Measurements from ENCODE around the gene SNRPD3.
"Not testable (repeated sequence)": the region's sequence is repeated elsewhere in the genome, so short reads cannot be mapped to it uniquely, and the experiment has no call there.

SNRPD3 gene

DNA sequence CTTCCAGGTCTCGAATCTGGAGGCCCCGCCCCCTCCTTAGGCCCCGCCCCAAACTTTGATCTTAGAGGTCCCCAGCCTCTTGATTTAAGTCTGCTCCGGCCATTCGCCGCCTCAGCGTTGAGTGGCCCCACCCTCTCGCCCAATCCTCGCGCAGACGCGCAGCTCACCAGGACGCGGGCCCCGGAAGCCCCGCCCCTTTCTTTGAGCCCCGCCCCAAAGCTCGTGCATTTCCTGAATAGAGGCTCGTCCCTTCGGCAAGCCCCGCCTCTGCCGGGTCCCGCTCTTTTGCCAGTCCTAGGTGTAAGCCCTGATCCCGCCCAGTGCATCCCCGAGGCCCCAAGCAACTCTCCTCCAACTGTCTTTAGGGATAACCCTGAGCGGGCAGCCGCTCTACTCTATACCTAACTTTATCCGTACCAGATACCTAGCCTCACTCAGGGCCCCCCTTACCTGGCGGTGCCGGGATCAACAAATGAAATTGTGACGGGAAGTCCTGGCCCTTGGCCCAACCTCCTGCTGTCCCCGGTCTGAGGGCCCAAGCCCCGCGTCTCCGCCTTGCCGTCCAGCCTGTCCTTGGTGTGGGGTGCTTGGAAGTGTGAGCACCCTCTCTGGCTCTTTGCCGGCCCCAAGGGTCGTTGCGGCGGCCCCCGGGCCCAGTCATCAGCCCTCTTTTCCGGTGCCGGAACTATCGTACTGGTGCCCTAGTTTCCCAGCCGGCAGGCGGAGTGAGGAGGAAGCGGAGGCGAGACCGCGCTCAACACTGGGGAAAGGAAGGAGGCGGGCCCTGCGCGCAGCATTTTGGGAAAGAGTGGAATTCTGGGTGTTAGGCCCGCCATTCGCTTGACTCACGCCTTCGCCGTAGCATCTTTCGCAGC is at the start of gene SNRPD3:
Gene SNRPD3 (plus strand): TSS at position 835 of the 875 bp plus-strand sequence. CDS start 1,676 bp downstream, outside the sequence.
- DNase-seq, result peak; percentile 100

GRCh38 chr22:24506802-24507438 is 48.9 kb upstream of the SNRPD3 start:
- no peak for DNase-seq

DNA sequence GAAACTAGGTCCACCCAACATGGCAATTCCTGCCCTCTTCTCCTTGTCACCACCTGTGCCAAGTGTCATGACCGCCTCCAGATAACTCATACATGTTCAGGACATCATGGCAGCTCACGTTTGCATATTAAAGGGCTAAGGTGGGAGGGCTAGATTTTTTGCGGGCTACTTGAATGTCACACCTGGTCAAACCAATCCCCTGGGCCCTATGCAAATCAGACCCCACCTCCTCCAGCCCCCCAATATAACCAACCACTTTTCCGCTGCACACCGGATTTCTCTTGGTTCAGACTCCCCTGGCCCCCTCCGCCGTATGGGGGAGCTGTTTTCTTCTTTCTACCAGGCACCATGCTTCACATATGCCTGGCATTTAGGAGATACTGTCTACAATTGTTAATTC is 48.1 kb upstream of the SNRPD3 start:
- no peak for DNase-seq

DNA sequence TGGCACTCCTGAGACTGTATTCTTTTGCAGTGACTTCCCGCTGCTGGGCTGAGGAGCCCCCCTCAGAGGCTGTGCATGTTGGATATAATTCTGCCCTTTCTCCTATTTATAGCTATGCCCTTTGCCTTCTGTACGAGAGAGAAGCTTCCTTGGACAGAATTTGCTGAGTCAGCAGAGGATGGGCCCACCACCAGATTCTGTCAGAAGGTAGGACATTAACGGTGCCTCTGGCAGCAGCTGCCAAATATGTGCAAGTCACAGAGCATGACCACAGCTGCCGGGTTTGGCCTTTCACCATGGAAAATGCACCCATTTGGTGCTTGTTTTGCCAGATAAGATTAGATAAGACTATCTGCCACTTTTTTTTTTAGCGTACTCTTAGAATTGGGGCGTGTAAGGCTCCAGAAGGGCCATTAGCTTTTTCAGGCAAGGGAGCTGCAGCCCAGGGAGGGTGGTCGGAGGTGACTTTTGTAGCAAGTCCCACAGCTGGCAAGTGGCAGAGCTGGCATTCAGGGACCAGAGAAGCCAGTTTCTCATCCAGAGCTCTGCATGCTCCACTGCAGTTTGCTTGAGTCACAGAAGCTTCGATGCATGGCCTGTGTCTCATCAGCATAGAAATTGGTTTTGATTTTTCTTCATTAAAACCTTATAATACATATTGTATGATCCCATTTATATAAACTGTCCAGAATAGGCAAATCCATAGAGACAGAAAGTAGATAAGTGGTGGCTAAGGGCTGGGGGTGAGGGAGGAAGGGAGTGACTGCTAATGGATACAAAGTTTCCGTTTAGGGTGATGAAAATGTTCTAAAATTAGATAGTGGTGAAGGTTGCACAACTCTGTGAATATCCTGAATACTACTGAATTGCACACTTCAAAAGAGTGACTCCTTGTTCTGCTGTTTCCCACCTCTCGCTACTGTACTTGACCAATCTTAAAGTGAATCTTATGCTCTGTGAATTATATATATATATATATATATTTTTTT is 44.9 kb upstream of the SNRPD3 start:
- no peak for DNase-seq

GRCh38 chr22:24512043-24512442 is 43.8 kb upstream of the SNRPD3 start:
- DNase-seq, result no peak

DNA sequence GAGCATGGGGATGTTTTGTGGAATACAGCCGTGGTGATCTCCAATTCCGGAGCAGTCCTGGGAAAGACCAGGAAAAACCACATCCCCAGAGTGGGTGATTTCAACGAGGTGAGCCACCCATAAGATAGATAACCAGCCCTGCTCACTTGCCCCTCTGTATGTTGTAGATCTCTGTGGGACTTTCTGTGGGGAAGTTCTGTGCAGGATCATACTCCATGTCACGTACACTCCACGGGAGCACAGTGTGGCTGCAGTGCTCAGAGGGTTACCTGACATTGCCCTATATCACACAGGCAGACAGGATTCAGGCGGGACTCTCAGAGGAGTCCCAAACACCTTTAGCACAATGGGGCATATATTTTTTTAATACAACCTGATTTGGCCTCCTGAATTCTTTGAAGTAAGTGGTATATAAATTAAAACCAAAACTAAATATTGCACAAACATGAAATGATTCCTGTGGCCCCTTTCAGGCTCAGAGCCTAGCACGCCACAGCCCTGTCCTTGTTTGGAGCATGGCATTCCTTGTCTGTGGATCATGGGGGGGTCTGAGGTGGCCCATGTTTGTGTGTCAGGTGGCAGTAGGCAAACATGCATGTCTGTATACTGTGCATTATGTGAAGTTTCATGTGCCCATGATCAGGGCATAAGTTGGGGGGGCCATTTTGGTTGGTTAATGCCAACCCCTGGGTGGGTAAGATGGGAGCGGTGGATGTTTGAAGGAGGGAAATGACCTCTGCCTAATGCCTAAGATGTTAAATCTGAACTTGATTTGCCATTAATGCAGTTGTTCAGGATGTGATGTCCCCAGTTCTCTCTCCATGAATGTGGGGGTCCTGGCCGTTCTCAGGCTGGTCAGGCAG is 42.2 kb upstream of the SNRPD3 start:
- DNase-seq, result peak; percentile 4

DNA sequence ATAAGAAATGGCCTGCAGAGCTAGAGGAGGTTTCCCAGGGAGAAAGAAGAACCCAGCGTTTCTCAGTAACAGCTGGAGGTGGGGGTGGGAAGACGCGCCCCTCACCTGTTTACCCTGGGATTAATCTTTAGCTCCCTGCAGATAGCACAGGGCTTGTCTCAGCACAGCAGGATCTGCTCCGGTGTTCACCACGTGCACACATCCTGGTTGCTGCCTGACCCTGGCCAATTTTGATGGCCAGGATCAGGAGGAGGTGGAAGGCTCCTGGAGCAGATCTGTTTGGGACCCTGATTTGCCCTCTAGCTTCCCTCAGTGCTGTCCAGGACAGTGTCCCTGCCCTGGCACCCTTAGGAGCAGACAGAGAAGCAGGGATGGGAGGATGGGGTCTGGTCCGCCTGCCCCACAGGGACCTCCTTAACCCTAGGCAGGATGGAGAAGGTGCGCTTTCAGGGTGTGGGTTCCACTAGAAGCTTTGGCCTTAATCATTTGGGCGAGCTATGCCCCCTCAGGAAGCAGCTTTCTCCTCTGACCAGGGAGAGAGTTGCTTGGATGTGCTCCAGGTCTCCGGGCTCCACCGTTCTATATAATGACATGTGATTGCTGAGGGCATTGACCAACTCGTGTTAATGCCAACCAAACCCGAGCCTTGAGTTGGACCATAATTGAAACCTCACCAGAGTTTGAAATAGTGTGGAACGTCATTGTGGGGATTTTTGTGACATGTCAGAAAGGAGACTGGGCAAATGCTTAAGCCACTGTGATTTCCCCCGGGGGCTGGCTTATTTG is 41.4 kb upstream of the SNRPD3 start:
- peak; percentile 26 for DNase-seq

DNA sequence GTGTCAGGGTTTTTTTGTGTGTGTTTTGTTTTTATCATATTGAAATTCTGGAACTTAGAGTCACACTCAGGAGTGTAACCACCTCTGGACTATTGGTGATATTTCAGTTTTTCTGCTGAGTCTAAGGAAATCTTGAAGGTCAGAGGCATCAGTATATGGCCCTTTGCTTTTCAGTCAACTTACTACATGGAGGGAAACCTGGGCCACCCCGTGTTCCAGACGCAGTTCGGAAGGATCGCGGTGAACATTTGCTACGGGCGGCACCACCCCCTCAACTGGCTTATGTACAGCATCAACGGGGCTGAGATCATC is 40.8 kb upstream of the SNRPD3 start:
- no peak for DNase-seq

- peak; percentile 61 for DNase-seq
Measured at GRCh38 chr22:24516301-24516737, 39.5 kb upstream of the SNRPD3 start.

DNA sequence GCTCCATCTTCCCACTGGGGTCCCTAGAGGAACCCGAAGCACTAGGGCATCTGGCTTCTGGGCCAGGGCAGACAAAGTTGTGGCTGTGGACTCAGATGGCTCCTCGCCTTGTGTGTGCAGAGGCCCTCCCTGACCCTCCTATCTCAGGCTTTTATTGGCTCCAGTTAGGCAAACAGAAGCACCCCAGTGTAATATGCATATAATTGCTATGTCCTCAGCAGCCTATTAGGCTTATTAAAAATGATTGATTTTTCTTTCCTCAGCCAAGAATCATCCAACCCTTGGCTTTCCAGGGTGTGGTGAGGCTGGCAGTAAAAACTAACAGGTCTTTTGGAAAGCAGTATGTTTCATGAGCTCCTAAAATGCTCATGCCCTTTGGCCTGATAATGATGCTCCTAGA is 38.4 kb upstream of the SNRPD3 start:
- DNase-seq, result no peak

GRCh38 chr22:24518228-24518627 is 37.6 kb upstream of the SNRPD3 start:
- DNase-seq, result no peak

GRCh38 chr22:24518771-24519485 is 36.9 kb upstream of the SNRPD3 start:
- no peak for DNase-seq

- no peak for DNase-seq
Measured at GRCh38 chr22:24519496-24519895, 36.3 kb upstream of the SNRPD3 start.

DNA sequence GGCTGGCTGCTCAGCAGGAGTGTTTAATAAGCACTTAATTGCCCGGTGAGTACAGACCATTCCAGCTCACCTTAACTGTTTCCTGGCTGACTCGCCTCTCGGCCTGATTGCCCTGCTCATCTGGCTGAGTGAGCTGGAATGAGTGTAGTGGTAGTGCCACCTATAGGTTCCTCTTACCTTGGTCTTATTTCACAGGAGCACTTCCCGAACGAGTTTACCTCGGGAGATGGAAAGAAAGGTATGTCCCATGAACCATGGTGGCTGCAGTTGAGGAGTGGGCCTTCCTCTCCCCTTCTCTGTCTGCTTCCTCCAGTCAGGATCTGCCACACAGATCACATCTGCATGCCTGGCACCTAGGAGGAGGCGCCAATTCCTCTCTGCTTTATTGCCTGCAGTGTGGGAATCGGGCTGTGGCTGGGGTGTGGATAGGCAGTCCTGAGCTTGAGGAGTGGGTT is 34.0 kb upstream of the SNRPD3 start:
- DNase-seq, result no peak

DNA sequence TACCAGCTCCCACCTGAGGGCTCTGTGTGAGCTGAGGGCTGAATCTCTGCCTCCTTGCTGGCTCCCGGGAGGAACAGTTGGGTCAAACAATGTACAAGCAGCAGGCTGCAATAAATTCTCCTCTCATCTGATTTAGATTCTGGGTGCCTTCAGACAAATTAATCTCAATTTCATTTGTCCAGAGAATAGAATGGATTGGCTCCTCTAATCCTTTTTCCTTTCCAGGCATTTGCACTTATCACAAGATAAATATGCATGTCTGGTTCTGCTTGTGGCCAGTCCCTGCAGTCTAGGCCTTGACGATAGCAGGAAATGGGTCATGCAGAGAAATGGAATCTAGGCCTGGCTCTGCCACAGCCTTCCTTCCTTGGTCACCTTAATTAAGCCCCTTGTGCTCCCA is 31.9 kb upstream of the SNRPD3 start:
- DNase-seq, result no peak

DNA sequence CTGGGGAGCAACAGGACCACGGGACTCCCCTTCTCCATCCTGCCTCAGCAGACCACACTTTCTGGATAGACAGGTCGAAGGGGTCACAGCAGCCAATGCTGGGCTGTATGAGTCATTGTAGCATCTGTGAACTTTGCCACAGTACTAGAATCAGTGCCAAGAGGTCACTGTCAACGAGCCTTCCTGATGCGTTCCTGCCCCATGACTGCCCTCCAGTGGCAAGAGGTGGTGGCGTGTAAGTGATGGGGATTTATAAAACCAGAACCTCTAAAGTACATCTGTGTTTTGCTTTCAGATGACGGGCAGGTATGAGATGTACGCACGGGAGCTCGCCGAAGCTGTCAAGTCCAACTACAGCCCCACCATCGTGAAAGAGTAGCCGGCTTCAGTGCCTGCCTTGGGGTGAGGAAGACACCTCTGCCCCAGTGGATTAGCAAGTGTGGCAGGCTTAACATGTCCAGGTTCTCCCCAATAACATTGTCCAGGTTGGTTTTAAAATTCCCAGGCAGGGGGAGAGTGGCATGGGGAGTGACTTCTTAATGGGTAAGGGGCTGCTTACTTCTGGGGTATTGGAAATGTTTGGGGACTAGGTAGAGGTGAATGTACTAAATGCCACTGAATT is 30.3 kb upstream of the SNRPD3 start:
- DNase-seq, result peak; percentile 71

GRCh38 chr22:24526191-24526590 is 29.6 kb upstream of the SNRPD3 start:
- DNase-seq, result no peak

GRCh38 chr22:24529898-24530297 is 25.9 kb upstream of the SNRPD3 start:
- no peak for DNase-seq

- DNase-seq, result not testable (repeated sequence)
Measured at GRCh38 chr22:24530968-24531367, 24.8 kb upstream of the SNRPD3 start.

GRCh38 chr22:24532075-24532474 is 23.7 kb upstream of the SNRPD3 start:
- no peak for DNase-seq
